HG03558 (cell line): ENCODE measurements around the gene ZNF83.
A peak's percentile ranks its signal among the peaks of the same experiment; 100 is the strongest.
"Not testable (repeated sequence)": the region's sequence is repeated elsewhere in the genome, so short reads cannot be mapped to it uniquely, and the experiment has no call there.

Experiments used
- ATAC-seq: cut with Tn5 transposase; IDR thresholded peaks from one replicate; pipeline ENCODE4 v1.9.1; 2021; ENCODE audit warnings: moderate number of reproducible peaks; ENCODE audit not compliant: unreplicated experiment; ENCODE audit errors: extremely low read depth

The ZNF83 gene

GRCh38 chr19:52637718-52638585 is at the start of gene ZNF83:
ZNF83 (minus strand) TSS chr19:52638355.
- peak; percentile 65 for ATAC-seq

GRCh38 chr19:52687684-52688083 is 49.5 kb upstream of the ZNF83 start:
- no peak for ATAC-seq

GRCh38 chr19:52685811-52686210 is 47.7 kb upstream of the ZNF83 start:
- ATAC-seq, result no peak

GRCh38 chr19:52681216-52681615 is 43.1 kb upstream of the ZNF83 start:
- ATAC-seq, result not testable (repeated sequence)

GRCh38 chr19:52679598-52679997 is 41.4 kb upstream of the ZNF83 start:
- no peak for ATAC-seq

- ATAC-seq, result not testable (repeated sequence)
Observed at GRCh38 chr19:52675239-52675638, 37.1 kb upstream of the ZNF83 start.

GRCh38 chr19:52673014-52673413 is 34.9 kb upstream of the ZNF83 start:
- ATAC-seq, result no peak

- ATAC-seq, result no peak
Observed at GRCh38 chr19:52670046-52670445, 31.9 kb upstream of the ZNF83 start.

GRCh38 chr19:52669586-52669985 is 31.4 kb upstream of the ZNF83 start:
- ATAC-seq, result no peak

- ATAC-seq, result no peak
Observed at GRCh38 chr19:52667972-52668371, 29.8 kb upstream of the ZNF83 start.

- no peak for ATAC-seq
Observed at GRCh38 chr19:52666506-52666905, 28.4 kb upstream of the ZNF83 start.

- ATAC-seq, result no peak
Observed at GRCh38 chr19:52665529-52665928, 27.4 kb upstream of the ZNF83 start.

- no peak for ATAC-seq
Observed at GRCh38 chr19:52665027-52665426, 26.9 kb upstream of the ZNF83 start.

GRCh38 chr19:52664461-52664860 is 26.3 kb upstream of the ZNF83 start:
- ATAC-seq, result no peak

GRCh38 chr19:52662631-52663030 is 24.5 kb upstream of the ZNF83 start:
- ATAC-seq, result no peak

GRCh38 chr19:52660981-52661380 is 22.8 kb upstream of the ZNF83 start:
- ATAC-seq, result no peak

GRCh38 chr19:52659013-52659412 is 20.9 kb upstream of the ZNF83 start:
- ATAC-seq, result no peak

- ATAC-seq, result no peak
Observed at GRCh38 chr19:52658595-52658994, 20.4 kb upstream of the ZNF83 start.

- ATAC-seq, result no peak
Observed at GRCh38 chr19:52653161-52653560, 15.0 kb upstream of the ZNF83 start.

- no peak for ATAC-seq
Observed at GRCh38 chr19:52651956-52652355, 13.8 kb upstream of the ZNF83 start.

- ATAC-seq, result no peak
Observed at GRCh38 chr19:52648336-52649016, 10.3 kb upstream of the ZNF83 start.
